NCI-H128 (cell line): ENCODE measurements around the gene FTCDNL1.
A peak's percentile ranks its signal among the peaks of the same experiment; 100 is the strongest.

ENCODE experiments used
- DNase-seq: peaks from one replicate; lab custom pipeline; 2025; ENCODE audit not compliant: unreplicated experiment; lab: John Stamatoyannopoulos, UW

Gene FTCDNL1

GRCh38 chr2:199743415-199744120 is 107.4 kb downstream of the FTCDNL1 start:
- DNase-seq = no peak

- DNase-seq = no peak
These were observed 108.1 kb downstream of the FTCDNL1 start for GRCh38 chr2:199742884-199743283.

- no peak for DNase-seq
These were observed 110.9 kb downstream of the FTCDNL1 start for GRCh38 chr2:199740111-199740428.

- DNase-seq = peak; percentile 10
These were observed 111.4 kb downstream of the FTCDNL1 start for GRCh38 chr2:199739413-199740110.

GRCh38 chr2:199738727-199739412 is 112.1 kb downstream of the FTCDNL1 start:
- DNase-seq = no peak

- DNase-seq = no peak
These were observed 116.3 kb downstream of the FTCDNL1 start for GRCh38 chr2:199734651-199735050.

- no peak for DNase-seq
These were observed 117.0 kb downstream of the FTCDNL1 start for GRCh38 chr2:199734011-199734410.

- DNase-seq = no peak
These were observed 123.2 kb downstream of the FTCDNL1 start for GRCh38 chr2:199727801-199728200.

GRCh38 chr2:199727306-199727705 is 123.7 kb downstream of the FTCDNL1 start:
- no peak for DNase-seq

- no peak for DNase-seq
These were observed 132.9 kb downstream of the FTCDNL1 start for GRCh38 chr2:199718074-199718473.

- no peak for DNase-seq
These were observed 133.4 kb downstream of the FTCDNL1 start for GRCh38 chr2:199717587-199717907.

- DNase-seq = peak; percentile 14
These were observed 134.0 kb downstream of the FTCDNL1 start for GRCh38 chr2:199716807-199717586.

GRCh38 chr2:199713746-199714145 is 137.2 kb downstream of the FTCDNL1 start:
- no peak for DNase-seq

- DNase-seq = no peak
These were observed 140.4 kb downstream of the FTCDNL1 start for GRCh38 chr2:199710551-199710950.
